HG03139 (cell line): ENCODE measurements around the gene PIGX.
"Not testable (repeated sequence)": the region's sequence is repeated elsewhere in the genome, so short reads cannot be mapped to it uniquely, and the experiment has no call there.

Experiments
- ATAC-seq: cut with Tn5 transposase; IDR thresholded peaks from one replicate; pipeline ENCODE4 v1.9.1; 2021; ENCODE audit not compliant: unreplicated experiment

PIGX gene

GRCh38 chr3:196700801-196701200, 11.4 kb upstream of the PIGX start:
- ATAC-seq = no peak

DNA sequence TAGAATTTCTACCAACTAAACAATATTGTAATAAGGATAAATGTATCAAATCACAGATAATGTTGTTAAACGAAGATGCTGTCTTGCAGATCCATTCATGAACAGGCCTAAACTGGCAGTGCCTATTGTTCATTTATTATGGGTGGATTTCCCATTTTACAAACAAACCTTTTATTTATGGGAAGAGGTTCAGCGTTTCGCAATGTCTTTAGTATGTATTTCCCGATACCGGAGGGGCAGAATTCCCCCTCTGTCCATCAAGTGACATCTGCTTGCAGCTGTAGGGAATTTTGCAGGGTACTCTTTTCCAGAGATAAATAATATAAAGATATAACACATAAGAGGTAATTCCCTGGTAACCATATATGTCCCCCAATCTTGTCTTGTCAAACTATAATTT, 5.8 kb upstream of the PIGX start:
- no peak for ATAC-seq

DNA sequence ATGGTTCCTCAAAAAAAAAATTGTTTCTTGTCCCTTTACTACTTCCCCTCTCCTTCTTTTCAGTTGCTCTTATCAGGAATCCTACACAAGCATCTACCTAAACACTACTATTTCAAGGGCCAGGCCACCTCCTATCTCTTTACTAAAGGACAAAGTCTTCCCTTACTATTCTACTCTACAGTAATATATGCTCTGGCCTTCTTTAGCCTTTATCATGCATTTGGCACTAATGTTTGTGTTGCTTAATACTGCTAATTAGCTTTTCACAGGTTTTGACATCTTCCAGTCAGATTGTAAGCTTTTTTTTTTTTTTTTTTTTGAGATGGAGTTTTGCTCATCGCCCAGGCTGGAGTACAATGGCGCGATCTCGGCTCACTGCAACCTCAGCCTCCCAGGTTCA, 5.4 kb upstream of the PIGX start:
- ATAC-seq = no peak

- ATAC-seq = no peak
Measured at GRCh38 chr3:196707566-196707965, 4.6 kb upstream of the PIGX start.

DNA sequence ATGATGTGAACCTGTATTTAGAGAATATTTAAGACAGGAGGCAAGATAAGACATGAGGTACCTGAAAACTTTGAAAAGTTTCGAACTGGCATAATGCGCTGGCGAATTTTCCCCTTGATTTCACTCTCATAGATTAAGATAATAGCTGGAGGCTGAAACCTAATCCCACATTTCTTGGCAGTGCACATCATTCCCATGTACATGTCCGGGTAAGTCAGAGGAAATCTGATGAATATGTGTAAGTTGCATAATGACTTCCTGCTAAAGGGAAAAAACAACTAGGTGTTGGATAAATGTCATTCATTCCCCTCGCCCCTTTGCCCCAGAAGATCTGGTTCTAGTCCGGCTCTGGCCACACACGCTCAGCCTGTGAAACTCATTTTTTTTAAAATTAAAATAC, 3.7 kb upstream of the PIGX start:
- no peak for ATAC-seq

- ATAC-seq = peak; percentile 37
Measured at GRCh38 chr3:196712514-196713413, 587 bp downstream of the PIGX start.

DNA sequence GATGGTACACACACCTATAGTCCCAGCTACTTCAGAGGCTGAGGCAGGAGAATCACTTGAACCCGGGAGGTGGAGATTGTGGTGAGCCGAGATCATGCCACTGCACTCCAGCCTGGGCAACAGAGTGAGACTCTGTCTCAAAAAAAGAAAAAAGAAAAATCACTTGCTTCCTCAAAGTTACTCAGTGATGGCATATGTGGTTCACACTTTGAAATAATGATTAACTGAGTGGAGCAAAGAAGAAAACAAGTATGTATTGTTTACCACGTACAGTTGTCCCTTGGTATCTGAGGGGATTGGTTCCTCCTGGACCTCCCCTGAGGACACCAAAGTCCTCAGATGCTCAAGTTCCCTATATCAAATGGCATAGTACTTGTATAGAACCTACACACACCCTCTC, 5.0 kb downstream of the PIGX start:
- peak; percentile 50 for ATAC-seq

GRCh38 chr3:196721097-196721496, 8.9 kb downstream of the PIGX start:
- no peak for ATAC-seq

DNA sequence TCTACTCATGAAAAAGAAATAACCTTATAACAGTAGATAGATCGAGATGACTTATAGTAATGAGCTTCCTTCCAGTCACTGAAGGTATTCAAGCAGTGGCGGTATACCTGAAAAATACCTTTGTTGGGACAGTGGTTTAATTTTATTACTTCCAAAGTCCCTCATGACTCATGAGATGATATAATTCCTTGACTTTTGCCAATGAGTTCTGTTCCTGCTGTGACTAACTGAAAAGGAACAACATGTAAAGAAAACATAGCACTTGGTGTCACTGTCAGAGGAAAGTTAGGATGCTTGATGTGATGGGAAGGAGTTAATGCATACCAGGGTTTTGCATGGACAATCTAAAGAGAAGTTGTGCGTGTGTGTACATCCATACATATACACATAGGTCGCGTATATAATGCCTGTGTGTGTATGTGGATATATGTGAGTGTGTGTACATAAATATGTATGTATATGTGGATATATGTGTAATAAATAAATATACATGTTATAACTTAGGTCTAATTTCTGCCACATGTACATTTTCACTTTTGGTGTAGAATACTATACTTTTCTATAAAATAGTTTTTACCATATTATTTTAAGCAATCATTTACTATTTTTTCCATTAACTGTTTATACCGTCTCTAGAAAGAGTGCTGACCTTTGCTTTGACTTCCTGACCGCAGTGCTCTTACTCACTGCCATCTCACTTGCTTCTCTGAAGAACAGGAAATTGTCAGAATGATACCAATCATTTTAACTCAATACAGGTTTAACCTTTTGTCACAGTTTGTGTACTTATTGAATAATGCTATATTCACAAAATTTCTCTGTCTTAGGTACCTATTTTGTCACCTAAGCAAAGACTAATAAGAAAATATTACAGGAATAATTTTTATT, 14.9 kb downstream of the PIGX start:
- ATAC-seq = no peak

- no peak for ATAC-seq
Measured at GRCh38 chr3:196735751-196736150, 23.6 kb downstream of the PIGX start.

- no peak for ATAC-seq
Measured at GRCh38 chr3:196736670-196737374, 24.6 kb downstream of the PIGX start.

GRCh38 chr3:196737655-196738054, 25.5 kb downstream of the PIGX start:
- ATAC-seq = no peak

- peak; percentile 90 for ATAC-seq
Measured at GRCh38 chr3:196739671-196740480, 27.7 kb downstream of the PIGX start, which contains the start of gene PAK2. TSS of gene PAK2 (plus strand) at chr3:196739857. CDS start at chr3:196782647, 42,790 bp downstream.

DNA sequence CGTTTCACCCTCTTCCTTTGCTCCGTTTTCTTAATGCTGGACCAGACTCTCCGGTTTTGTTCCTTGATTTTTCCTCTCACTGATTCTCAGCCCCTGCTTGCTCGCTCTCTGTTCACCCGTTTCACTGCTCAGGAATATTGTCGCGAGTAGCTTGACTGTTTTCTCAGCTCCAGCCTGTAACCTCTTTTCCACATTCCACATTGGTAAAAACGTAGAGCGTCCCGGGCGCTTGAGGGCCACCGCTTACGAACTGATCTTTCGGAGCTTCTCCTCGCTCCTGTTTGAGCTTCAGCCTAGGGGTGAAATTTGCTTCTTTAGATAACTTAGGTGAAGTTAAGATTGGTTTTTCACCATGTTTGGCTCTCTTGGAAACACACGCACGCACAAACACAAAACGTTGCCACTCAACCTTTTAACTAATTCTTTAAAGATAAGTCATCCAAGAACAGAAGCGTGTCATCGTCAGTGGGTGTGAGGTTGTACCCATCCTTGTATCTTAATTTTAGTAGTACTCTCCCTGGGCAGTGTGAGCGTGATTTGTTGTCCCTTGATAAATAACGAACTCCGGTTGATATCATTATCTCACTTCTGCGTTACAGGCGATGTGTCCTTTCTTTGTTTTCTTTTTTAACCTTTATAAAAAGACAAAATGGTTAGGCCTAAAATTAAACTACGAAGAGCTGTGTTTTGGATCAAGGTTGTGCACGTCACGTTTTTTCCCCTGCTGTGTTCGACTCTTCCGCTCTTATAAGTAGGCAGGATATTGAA, 28.5 kb downstream of the PIGX start:
- ATAC-seq = no peak

DNA sequence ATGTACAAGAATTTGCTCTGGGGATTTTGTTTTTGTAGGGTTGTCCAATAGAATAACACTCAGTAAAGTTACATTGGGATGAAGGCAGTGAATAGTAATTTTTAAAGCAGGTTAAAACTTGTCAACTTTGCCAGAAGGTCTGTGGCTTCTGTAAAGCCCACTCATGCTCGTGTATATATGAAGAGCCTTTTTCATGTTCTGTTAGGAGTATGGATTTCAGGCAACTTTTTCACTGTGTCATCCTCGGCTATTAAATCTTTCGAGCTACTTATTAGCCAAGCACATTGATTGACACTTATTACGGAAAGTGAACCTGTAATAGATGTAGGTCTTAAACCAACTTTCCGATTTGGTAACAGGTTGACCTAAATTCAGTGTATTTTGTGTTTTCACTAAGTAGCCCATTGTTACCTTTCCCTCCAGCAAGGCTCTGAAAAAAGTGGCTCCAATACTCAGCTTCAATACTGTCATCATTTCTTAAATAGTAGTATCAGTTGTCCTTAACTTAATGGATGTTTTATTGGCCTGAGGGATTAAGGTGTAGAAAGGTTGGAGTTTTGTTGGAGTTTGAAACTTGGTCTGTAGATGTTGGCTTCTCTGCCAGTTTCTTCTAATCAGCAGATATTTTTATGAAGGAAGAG, 29.2 kb downstream of the PIGX start:
- no peak for ATAC-seq

GRCh38 chr3:196743569-196743968, 31.4 kb downstream of the PIGX start:
- not testable (repeated sequence) for ATAC-seq

DNA sequence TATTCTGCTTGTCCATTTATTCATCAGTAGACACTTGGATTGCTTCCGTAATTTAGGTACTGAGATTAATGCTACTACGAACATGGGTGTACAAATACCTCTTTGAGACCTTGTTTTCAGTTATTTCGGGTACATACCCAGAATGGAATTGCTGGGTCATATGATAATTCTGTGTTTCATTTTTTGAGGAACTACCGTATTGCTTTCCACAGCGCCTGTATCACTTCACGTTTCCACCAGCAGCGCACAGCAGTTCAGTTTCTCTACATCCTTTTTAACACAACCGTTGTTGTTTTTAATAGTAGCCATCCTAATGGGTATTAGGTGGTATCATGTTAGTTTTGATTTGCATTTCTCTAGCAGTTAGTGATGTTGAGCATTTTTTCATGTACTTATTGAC, 36.9 kb downstream of the PIGX start:
- no peak for ATAC-seq

DNA sequence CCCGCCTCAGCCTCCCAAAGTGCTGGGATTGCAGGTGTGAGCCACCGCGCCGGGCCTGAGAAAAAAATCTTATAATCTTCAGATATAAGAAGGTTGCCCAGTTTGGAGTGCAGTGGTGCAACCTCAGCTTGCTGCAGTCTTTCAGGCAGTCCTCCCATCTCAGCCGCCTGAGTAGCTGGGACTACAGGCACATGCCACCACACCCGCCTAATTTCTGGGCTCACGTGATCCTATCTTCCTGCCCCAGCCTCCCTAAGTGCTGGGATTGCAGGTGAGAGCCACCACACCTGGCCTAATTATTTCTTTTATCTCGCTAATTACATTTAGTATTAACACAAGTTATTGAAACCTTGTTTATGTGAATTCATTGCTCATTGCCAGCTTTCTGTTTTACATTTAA, 41.0 kb downstream of the PIGX start:
- ATAC-seq = no peak
